BJ (cell line): ENCODE results near the gene PIGN. TPM values are rescaled to one million over a fixed set of nuclear protein-coding genes. Genes with fewer than 3 reads are reported as not detected.

Source experiments
- CTCF ChIA-PET: fragments of 350-600 bp; formaldehyde crosslinking; extraction: SDS; loops from one replicate; lab custom pipeline; 2021; ENCODE audit warnings: antibody characterized with exemption, inconsistent platforms; lab: Yijun Ruan, JAX
- POLR2A ChIA-PET: fragments of 300-600 bp; sonication (Branson Sonifier 250); formaldehyde crosslinking; extraction: SDS; loops from one replicate; lab custom pipeline; 2021; ENCODE audit warnings: antibody characterized with exemption; lab: Charles Lee
- DNase-seq: peaks from one replicate; pipeline ENCODE4 v3.0.0-alpha.2; 2011; ENCODE audit warnings: low read depth
- H3K27me3 ChIP-seq: 2 replicates; pipeline ENCODE4 v1.6.0; 2011; ENCODE audit warnings: low read length; ENCODE audit not compliant: control insufficient read depth, insufficient read depth
- H3K36me3 ChIP-seq: 2 replicates; pipeline ENCODE4 v1.5.1; 2011; ENCODE audit warnings: low read length; ENCODE audit not compliant: control insufficient read depth, insufficient read depth
- H3K4me3 ChIP-seq: 2 replicates; pipeline ENCODE4 v1.5.1; 2011; ENCODE audit warnings: low read depth, mild to moderate bottlenecking, control low read depth, low read length
- CTCF ChIP-seq: IDR thresholded peaks from 2 replicates; pipeline ENCODE4 v1.5.1; 2011; ENCODE audit warnings: low read depth, mild to moderate bottlenecking, control low read depth, inconsistent platforms, low read length, moderate library complexity; ENCODE audit not compliant: insufficient read depth
- polyA plus RNA-seq: library from polyadenylated mRNA; depleted of rRNA; stranded (reverse); fragments of >200 nt; gene quantifications from 2 replicates; pipeline ENCODE4 v1.2.3, GENCODE V29; 2011

PIGN gene
- polyA plus RNA-seq, 1 experiment = 12.0 TPM

DNA sequence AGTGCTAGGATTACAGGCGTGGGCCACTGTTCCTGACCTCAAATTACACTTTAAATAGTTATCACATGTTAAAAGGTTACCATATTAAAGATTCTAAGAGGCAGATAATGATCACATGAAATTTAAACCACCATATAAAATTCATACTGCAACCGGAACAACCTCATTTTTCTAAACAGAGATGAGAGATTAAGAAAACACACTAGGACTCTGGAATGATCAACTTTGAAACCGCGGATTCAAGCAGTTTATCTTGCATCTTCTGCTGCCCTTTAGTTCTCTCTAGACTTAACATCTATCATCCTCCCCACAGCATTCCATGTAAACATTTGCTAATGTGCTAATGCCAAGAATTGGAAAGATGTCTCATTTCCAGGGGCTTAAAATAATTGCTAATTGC, 115.8 kb downstream of the PIGN start:
- ChIA-PET POLR2A (no interaction called here), CTCF (interaction anchor here (0.7 kb wide), 1 partner anchor 167 kb away, joined by 3 read pairs; no protein-coding TSS in a partner anchor)
- no peak for DNase-seq
- H3K4me3 ChIP-seq = no peak overlapping the region
- H3K36me3 ChIP-seq = no peaks in the 10 kb centered on the region
- no peaks in the 10 kb centered on the region for H3K27me3 ChIP-seq
- TF ChIP-seq CTCF = no peak

DNA sequence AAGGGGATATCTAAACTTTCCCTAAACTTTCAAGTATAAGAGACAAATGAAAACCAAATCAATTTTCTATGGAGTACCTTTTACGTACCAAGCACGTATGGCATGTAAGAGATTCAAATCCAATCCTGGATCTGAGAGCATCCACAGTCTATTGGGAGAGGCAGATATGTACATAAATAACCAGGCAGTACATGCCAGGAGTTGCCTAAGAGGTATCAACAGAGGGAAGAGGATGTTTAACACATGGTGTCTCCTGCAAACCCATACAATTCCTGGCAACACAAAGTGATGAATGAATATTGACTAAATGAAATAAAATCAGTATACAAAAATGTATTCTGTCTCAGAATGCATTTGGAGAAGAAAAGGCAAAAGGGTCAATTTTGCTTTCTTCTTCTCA, 116.6 kb downstream of the PIGN start:
- CTCF ChIA-PET = interaction anchor here (0.7 kb wide), 1 partner anchor 167 kb away, joined by 3 read pairs; no protein-coding TSS in a partner anchor
- H3K27me3 ChIP-seq = no peaks in the 10 kb centered on the region
- TF ChIP-seq CTCF = no peak
- no peak overlapping the region for H3K4me3 ChIP-seq
- no peak for DNase-seq
- no peaks in the 10 kb centered on the region for H3K36me3 ChIP-seq
- POLR2A ChIA-PET = no interaction called here

GRCh38 chr18:62069556-62069955, 117.3 kb downstream of the PIGN start:
- no peak for DNase-seq
- Histone ChIP-seq H3K4me3 (no peak overlapping the region), H3K27me3 (no peaks in the 10 kb centered on the region), H3K36me3 (no peaks in the 10 kb centered on the region)
- no peak for TF ChIP-seq CTCF
- CTCF ChIA-PET = no interaction called here
- POLR2A ChIA-PET = no interaction called here

DNA sequence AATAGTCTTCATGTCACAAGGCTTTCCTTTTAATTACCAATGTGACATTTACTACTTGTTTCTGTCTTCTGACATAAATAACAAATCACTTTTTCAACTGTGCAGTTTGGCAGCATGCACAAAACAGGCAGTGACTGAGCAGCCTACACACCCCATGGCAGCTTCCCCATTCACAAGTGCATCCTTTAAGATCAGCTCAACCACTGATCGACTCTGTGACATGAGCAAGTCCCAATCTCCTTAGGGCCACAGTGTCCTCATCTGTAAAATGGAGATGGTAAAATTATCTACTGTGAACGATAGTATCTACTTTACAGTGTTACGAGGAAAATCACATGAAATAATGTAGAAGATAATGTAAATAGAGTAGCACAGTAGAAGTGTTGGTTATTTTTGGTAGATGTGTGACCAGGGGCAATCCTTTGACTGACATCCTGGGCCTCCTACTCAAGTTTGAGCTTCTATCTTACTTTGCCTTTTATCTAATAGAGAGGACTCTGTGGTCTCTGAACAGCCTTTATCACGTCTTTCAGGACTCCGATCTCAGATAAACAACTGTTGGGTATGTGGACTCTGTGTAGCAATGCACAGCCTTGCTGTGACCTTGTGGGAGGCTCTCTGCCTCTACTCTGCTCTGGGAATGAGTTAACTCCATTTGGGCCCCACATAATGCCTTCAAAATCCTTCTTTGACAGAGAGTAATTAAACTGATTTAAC, 120.6 kb downstream of the PIGN start:
- Histone ChIP-seq H3K27me3 (no peaks in the 10 kb centered on the region), H3K36me3 (no peaks in the 10 kb centered on the region), H3K4me3 (no peak overlapping the region)
- TF ChIP-seq CTCF = no peak
- ChIA-PET CTCF (no interaction called here), POLR2A (no interaction called here)
- DNase-seq = no peak

DNA sequence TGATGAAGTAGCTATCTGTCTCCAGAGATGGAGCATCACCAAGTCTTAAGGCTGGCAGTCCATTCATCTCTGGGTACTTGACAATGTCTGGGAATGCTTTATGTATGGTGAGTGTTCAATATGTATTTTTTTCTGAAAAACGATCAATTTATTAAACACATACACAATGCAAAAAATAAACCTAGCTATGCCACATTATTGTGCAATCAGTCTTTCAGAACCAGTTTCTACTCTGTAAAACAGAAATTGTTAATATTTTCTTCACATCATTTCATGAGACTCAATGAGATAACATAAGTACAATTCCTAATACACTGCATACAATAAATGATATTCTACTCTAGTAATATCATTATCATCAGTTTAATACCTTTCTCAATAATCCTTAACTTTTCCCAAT, 122.5 kb downstream of the PIGN start:
- no peak for DNase-seq
- no peak for TF ChIP-seq CTCF
- Histone ChIP-seq H3K27me3 (no peaks in the 10 kb centered on the region), H3K36me3 (no peaks in the 10 kb centered on the region), H3K4me3 (no peak overlapping the region)
- CTCF ChIA-PET = no interaction called here
- POLR2A ChIA-PET = no interaction called here
